Astrocyte (in vitro differentiated cells and primary cell): Measurements from ENCODE around the gene GON4L.
"Not testable (repeated sequence)": the region's sequence is repeated elsewhere in the genome, so short reads cannot be mapped to it uniquely, and the experiment has no call there.

Experiments used
- CTCF ChIP-seq: IDR thresholded peaks from 2 replicates; pipeline ENCODE4 v1.5.1; 2011; ENCODE audit warnings: low read depth, mild to moderate bottlenecking, inconsistent platforms, low read length, moderate library complexity; ENCODE audit not compliant: insufficient read depth
- EZH2 ChIP-seq: IDR thresholded peaks from 2 replicates; pipeline ENCODE4 v1.6.1; 2012; ENCODE audit warnings: mild to moderate bottlenecking, low read length, inconsistent platforms; ENCODE audit not compliant: insufficient read depth

GRCh38 chr1:155718524-155719115 lies 138.4 kb downstream of the GON4L start:
- not testable (repeated sequence) for TF ChIP-seq CTCF, EZH2
